Cerebellar nuclear complex (tissue), 1 donor: ENCODE measurements around the gene RNF34.
A peak's percentile ranks its signal among the peaks of the same experiment; 100 is the strongest.

Experiments used
- DNase-seq, 2 experiments: peaks; one replicate each; lab custom pipeline; 2025; lab: John Stamatoyannopoulos, UW

RNF34 gene

GRCh38 chr12:121438905-121439304, 39.0 kb downstream of the RNF34 start:
- no peak for DNase-seq

GRCh38 chr12:121439715-121440114, 39.8 kb downstream of the RNF34 start:
- DNase-seq, result no peak

GRCh38 chr12:121440768-121441167, 40.9 kb downstream of the RNF34 start:
- no peak for DNase-seq

- no peak for DNase-seq
Observed at GRCh38 chr12:121441555-121441954, 41.6 kb downstream of the RNF34 start.

- no peak for DNase-seq
Observed at GRCh38 chr12:121442028-121442948, 42.4 kb downstream of the RNF34 start.

- peak in 1 of 2 experiments; percentile 30 for DNase-seq
Observed at GRCh38 chr12:121443193-121443870, 43.4 kb downstream of the RNF34 start.

GRCh38 chr12:121443911-121444841, 44.3 kb downstream of the RNF34 start:
- DNase-seq, result no peak

- no peak for DNase-seq
Observed at GRCh38 chr12:121444842-121445202, 44.9 kb downstream of the RNF34 start.

GRCh38 chr12:121446750-121447149, 46.8 kb downstream of the RNF34 start:
- no peak for DNase-seq

- DNase-seq, result no peak
Observed at GRCh38 chr12:121448771-121449315, 48.9 kb downstream of the RNF34 start.

GRCh38 chr12:121451961-121452339, 52.0 kb downstream of the RNF34 start:
- DNase-seq, result no peak

GRCh38 chr12:121452340-121452984, 52.5 kb downstream of the RNF34 start:
- DNase-seq, result no peak

- no peak for DNase-seq
Observed at GRCh38 chr12:121452985-121453360, 53.1 kb downstream of the RNF34 start.

GRCh38 chr12:121453629-121454028, 53.7 kb downstream of the RNF34 start:
- no peak for DNase-seq

GRCh38 chr12:121454921-121455320, 55.0 kb downstream of the RNF34 start:
- DNase-seq, result no peak

- DNase-seq, result no peak
Observed at GRCh38 chr12:121455766-121456420, 56.0 kb downstream of the RNF34 start.

- no peak for DNase-seq
Observed at GRCh38 chr12:121456551-121456950, 56.6 kb downstream of the RNF34 start.

- DNase-seq, result no peak
Observed at GRCh38 chr12:121461048-121461447, 61.1 kb downstream of the RNF34 start.

GRCh38 chr12:121464331-121464730, 64.4 kb downstream of the RNF34 start:
- DNase-seq, result no peak

- DNase-seq, result no peak
Observed at GRCh38 chr12:121465921-121466793, 66.2 kb downstream of the RNF34 start.
